Activated CD8-positive, alpha-beta memory T cell treated with anti-CD3 and anti-CD28 coated beads, Interleukin-2, amount 50 U/mL, for 4 hours (primary cell): ENCODE results near the gene SDK2.

Source experiments
- DNase-seq: peaks from one replicate; pipeline ENCODE4 v3.0.0-alpha.2; 2020

The SDK2 gene

DNA sequence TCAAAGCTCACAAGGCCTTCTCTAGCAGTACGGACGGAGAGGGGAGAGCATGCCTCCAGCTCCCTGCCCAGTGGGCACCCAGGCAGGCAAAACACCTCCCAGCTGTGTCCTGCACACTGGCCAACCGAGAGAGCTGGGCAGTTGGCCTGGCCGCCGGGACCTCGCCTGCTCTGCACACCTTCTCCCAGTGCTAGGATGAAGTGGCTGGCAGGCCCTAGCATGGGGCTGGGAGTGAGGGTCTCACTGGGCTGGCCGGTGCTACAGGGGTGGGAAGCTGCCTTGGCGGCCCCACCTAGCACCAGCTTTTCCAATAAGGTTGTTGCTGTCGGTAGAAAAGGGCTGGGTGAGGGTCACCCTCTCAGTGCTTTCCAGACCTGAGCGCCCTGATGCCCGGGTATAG, 60.2 kb downstream of the SDK2 start:
- DNase-seq = no peak

DNA sequence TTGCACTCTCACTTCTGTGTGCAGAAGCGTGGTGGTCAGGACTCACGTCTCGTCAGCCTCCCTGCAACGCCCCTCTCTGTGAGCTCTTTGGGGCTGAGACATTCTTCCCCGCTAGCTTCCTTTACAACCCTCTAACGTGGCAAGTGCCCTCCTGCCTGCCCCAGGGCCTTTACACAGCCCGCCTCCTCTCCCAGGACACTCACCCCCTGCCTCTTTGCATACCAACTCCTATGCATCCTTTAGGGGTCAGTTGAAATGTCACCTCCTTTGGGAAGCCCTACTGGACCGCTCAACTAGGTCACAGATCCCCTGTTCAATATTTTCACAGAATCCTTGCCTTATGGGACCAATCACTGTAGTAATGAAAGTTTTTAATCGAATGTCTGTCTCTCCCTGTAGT, 61.4 kb downstream of the SDK2 start:
- DNase-seq = no peak

GRCh38 chr17:73582359-73582758, 61.9 kb downstream of the SDK2 start:
- DNase-seq = no peak

DNA sequence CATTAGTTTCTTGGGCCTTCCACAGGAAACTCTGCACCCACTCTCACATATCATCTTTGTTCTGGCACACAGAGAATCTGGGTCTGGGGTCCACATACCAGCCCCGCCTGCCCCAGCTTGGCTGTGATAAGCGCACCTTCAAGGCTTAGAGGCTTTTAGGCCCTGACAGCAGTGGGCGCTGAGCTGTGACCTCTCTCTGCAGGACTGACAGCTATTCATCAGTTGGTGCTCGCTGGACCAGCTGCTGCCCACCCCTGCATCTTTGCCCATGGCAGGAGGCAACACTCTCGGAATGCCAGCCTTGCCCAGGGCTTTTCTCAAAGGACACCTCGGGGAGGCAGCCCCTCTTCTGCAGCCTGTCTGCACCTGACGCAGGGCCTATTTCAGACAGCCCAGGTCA, 62.9 kb downstream of the SDK2 start:
- DNase-seq = no peak

GRCh38 chr17:73580073-73580710, 64.1 kb downstream of the SDK2 start:
- no peak for DNase-seq

DNA sequence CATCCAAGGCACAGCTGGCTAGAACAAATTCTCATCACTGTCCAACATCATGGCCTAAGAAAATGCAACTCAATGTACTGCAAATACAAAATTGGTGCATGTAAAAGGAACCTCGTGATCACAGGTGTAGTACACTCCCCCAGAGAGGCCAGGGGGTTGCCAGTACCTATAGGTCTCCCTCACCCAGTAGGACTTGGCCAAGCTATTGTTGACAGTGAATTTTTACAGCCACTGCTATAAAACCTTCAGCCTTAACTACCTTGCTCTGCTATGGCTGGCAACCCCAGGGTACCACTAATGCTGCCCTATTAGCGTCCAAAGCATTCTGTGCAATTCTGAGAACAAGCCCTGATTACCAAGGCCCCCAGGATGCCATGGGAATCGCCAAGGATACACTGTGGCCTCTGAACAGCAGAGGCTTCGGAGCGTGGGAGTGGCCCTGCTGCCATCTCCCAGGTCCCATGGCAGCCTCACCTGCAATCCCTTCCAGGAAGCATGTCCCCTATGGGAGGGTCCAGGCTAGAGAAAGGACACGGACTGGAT, 67.6 kb downstream of the SDK2 start:
- no peak for DNase-seq

DNA sequence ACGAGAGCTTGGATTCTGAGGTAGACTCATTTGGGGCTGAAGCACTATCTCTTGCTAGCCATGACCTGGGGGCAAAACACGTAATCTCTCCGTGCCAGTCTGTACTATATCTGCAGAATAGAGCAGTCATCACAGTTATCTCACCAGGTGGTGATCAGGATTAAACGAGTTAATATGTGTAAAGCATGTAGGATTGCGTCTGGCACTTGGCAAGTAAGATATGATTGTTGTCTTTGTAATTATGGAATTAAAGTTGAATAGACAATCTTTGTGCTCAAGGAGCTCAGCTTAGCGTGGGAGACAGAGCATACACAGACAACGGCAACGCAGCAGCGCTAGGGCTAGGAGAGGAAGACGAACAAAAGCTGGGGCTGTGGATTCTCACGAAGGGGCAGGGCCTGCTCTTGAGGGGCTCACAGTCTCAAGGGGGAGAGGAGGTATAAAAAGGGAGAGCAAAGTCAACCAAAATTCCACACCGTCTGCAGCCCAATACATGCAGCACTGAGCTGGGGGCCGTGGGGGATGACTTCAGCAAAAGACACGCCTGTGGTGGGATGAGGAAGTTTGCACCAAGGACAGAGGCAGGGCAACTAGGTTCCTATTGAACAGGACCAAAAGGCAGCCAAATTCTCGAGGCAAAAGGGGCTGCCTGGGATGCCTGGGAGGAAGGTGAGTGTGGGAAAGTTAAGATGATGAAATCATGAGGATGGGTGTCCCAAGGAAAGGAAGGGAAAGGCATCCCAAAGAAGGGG, 68.6 kb downstream of the SDK2 start:
- no peak for DNase-seq

DNA sequence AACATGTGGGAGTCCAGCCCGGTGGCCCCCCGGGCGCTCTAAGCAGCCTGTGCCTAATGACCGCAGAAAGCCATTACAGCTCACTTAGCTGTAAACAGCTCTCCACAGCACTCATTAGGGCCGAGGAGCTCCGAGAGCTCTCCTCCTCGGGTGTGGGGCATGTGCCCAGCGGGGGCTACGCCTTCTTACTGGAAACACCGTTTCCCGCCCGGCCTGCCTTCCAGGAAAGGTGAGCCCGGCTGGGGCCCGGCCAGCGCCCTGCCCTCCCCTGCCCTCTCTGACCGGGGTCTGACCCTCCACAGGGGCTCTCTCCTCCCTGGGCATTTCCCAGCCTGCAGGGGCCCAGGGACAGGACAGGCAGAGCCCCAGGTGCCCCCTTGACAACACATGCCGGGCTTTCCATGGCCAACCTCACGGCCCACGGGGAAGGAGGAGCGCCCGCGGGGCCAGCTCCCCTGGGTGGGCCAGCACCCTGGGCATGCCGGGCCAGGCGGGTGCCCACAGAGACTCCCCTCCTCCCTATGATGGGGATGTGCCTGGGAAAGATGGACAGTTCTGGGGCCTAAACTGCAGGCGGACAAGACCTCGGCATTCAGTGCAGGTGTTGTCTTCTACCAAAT, 72.6 kb downstream of the SDK2 start:
- no peak for DNase-seq

DNA sequence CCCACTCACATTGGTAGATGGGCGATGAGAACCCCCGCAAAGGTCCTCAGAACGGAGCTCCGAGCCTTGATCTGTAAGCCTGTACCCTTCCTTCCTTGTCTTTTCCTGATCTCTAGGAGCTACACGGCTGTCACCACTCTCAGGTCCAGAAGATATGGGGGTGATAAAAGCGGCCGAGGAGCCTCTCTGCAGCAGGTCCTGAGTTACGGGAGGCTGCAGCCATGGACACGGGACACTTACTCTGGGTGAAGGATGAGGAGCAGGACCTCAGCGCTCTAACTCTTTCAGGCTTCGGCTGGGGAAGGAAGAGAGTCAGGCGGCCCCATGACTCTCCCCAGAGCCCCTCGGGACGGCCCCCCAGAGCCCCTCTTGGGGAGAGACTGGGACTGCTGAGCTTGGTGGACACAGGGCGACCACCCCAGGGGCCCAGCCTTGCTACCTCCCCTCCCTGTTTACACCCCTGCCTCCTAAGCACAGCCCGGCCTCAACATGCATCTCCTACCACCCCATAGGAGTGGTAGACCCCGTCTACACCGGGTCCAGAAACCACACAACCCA, 74.4 kb downstream of the SDK2 start:
- no peak for DNase-seq

- DNase-seq = no peak
Measured at GRCh38 chr17:73568934-73569333, 75.3 kb downstream of the SDK2 start.

DNA sequence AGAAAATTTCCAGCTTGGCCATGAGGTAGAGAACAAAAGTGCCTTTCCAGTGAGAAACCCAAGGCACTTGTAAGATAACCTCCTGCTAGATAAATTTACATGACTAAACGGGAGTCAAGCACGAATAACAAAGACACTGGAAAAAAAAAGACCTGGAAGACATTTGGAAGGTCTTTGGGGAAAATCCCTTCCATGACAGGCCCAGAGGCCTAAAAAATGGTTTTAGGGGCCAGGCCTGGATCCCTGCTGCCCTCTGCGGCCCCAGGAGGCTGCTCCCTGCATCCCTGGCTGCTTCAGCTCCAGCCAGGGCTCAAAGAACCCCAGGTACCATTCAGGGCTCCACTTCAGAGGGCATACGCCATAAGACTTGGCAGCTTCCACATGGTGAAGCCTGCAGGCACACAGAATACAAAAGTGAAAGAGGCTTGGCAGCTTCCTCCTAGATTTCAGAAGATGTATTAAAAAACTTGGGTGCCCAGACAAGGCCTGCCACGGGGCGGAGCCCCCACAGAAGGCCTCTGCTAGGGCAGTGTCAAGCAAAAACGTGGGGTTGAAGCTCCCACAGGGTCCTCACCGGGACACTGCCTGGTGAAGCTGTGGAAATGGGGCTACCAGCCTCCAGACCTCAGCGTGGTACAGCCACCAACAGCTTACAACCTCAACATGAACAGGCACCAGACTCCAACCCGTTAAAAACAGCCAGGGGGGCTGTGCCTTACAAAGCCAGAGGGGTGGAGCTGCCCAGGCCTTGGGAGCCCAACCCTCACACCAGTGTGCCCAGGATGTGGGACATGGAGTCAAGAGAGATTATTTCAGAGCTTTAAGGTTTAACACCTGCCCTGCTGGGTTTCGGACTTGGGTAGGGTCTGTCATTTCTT, 77.1 kb downstream of the SDK2 start:
- DNase-seq = peak; percentile 26

GRCh38 chr17:73564843-73565242, 79.4 kb downstream of the SDK2 start:
- DNase-seq = no peak

DNA sequence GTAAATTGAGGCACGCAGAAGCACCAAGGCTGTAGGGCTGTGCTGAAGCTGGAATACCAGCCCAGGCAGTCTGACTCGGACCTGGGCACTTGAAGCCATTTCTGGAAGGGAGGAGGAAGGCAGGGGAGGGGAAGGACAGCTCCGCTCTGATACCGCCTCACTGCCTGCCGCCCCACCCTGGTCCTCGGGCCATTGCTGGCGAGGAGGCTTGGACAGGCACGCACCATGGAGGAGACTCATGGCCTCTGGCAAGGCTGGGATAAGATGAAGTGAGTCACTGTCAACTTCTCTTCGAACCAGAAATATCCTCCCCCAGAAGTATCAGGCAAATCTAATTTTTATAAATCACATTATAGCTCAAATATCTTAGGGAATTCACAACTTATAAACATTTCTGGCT, 81.3 kb downstream of the SDK2 start:
- no peak for DNase-seq

- DNase-seq = no peak
Measured at GRCh38 chr17:73561111-73561510, 83.1 kb downstream of the SDK2 start.

DNA sequence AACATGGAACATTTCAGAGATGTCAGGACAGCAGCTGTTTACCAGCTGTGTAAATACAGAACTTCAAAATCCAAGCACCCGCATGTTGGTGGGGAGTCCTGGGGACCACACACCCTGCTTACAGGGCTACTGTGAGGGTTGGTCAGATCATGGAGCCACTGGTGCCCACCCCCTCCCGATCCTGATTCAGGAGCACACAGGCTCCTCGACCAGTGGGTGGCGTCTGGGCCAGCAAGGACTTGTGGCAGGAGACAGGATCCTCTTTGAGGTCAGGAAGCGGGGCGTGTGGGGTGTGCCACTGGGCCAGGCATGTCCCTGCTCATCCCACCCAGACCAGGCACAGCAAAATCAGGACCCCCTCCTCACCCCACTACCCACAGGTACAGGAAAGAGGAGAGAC, 83.6 kb downstream of the SDK2 start:
- no peak for DNase-seq

DNA sequence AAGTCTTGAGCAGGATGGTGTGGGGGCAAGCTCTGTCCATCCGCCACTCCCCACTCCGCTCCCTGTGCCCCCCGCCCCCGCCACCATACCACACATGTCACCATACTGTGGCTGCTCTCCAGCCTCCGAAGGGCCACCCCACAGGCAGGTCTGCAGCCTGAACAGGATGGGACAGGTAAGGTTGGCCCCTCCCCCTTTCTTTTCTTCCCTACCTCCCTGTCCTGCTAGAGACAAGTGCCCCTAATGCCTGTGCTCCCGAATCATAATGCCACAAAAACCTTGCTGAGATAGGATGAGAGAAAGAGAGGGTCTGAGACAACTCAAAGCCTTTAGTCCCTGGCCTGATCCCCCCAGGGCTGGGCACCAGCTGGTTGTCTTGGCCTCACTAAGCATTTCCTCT, 84.7 kb downstream of the SDK2 start:
- DNase-seq = no peak

GRCh38 chr17:73555199-73555960, 88.9 kb downstream of the SDK2 start:
- no peak for DNase-seq

DNA sequence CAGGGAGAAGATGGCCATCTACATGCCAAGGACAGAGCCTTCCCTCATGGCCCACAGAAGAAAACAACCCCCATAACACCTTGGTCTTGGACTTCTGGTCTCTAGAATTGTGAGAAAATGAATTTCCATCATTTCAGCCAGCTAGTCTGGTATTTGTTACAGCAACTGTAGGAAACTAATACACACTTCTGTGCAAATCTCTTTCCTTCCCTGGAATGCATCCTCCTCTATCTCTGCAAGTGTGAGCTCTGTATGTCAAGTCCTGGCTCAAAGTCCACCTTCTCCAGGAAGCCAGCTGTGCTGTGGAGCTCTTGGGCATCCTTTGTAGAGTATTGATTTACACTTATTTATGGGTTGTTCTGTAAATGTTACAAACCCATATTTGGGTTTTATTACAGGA, 89.7 kb downstream of the SDK2 start:
- DNase-seq = no peak

- DNase-seq = no peak
Measured at GRCh38 chr17:73553311-73553710, 90.9 kb downstream of the SDK2 start.

DNA sequence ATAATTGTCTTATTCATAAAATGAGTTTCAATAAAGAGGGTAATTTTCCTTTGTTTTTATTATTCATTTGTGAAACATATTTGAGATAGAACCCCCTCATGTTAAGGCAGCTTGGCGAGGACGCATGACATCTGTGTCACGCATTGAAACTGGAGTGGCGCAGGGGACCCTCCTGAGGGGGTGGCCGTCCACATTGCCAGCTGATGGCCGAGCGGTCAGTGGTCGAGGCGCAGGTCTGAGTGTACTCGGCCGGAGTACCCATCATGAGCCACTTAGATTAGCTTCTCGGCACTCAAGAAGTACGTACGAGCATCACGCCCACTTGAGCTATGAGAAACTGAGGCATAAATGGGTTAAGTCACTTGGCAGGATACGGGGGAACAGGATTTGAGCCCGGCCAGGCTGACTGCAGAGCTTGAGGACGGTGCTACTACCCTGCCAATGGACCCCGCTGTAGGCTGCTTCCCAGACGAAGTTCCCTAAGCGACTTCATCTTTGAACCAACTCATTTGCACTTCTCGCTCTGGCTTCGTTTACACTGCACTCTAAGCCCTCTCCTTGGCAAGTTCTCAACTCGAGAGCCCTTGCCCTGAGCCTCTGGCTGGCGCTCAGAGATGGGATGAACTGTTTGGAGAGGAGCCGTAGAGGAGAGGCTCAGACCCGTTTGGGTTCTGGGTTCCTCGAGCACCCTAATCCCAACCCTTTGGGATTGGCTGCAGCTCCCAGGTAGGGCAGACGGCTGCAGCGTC, 91.8 kb downstream of the SDK2 start:
- no peak for DNase-seq

GRCh38 chr17:73551759-73552158, 92.5 kb downstream of the SDK2 start:
- DNase-seq = no peak
